DOHH2 (cell line): ENCODE measurements around the gene PPP2R2B.

Experiments used
- CTCF ChIP-seq: fragments of 200-600 bp; sonication (generic); IDR thresholded peaks from one replicate; pipeline ENCODE4 v1.5.1; 2014; ENCODE audit warnings: antibody characterized with exemption, mild to moderate bottlenecking, low read depth, low read length; ENCODE audit not compliant: poor library complexity, severe bottlenecking
- EZH2phosphoT487 ChIP-seq: fragments of 200-600 bp; sonication (generic); IDR thresholded peaks from 2 replicates; pipeline ENCODE4 v1.6.1; 2017; ENCODE audit warnings: borderline replicate concordance, mild to moderate bottlenecking, antibody characterized with exemption, low read length, moderate library complexity, mixed read lengths

GRCh38 chr5:146779211-146779869 lies 99.2 kb downstream of the PPP2R2B start:
- TF ChIP-seq CTCF: no peak
- no peak for TF ChIP-seq EZH2phosphoT487
